IMR-90 (cell line): ENCODE results near the gene TPGS1. TPM values are rescaled to one million over a fixed set of nuclear protein-coding genes. Genes with fewer than 3 reads are reported as not detected.

Experiments
- ATAC-seq: fragments of 200-7000 bp; cut with Tn5 transposase; 2 replicates; pipeline ENCODE4 v1.9.1; 2020; ENCODE audit warnings: low read depth, mild to moderate bottlenecking, moderate library complexity
- BruUV-seq: library from RNA; stranded (reverse); fragments of 400-500 nt; replicated peaks from 2 replicates; lab custom pipeline; 2021; lab: Mats Ljungman, UMichigan
- CTCF ChIA-PET: fragments of 300-600 bp; formaldehyde crosslinking; extraction: SDS; loops from one replicate; lab custom pipeline; 2021; ENCODE audit warnings: antibody characterized with exemption; lab: Yijun Ruan, JAX
- POLR2A ChIA-PET: fragments of 300-600 bp; sonication (Branson Sonifier 250); formaldehyde crosslinking; loops from one replicate; lab custom pipeline; 2022; ENCODE audit warnings: antibody characterized with exemption; ENCODE audit not compliant: unreplicated experiment; lab: Charles Lee
- DNase-seq: peaks from one replicate; pipeline ENCODE4 v3.0.0; 2013
- H2AFZ ChIP-seq: replicated peaks from 2 replicates; pipeline ENCODE3; 2013; ENCODE audit warnings: low read length, mild to moderate bottlenecking; ENCODE audit not compliant: poor library complexity
- H2AK5ac ChIP-seq: 2 replicates; pipeline ENCODE4 v1.6.1; 2013; ENCODE audit warnings: low read depth, low read length, inconsistent platforms
- H2AK9ac ChIP-seq: replicated peaks from 2 replicates; pipeline ENCODE3; 2013; ENCODE audit warnings: mild to moderate bottlenecking, low read depth, low read length, moderate library complexity; ENCODE audit not compliant: poor library complexity
- H2BK120ac ChIP-seq: 2 replicates; pipeline ENCODE4 v1.6.1; 2013; ENCODE audit warnings: low read depth, low read length, inconsistent platforms
- H2BK15ac ChIP-seq: 3 replicates; pipeline ENCODE4 v1.6.1; 2013; ENCODE audit warnings: low read depth, low read length, inconsistent platforms
- H2BK20ac ChIP-seq: 2 replicates; pipeline ENCODE4 v1.6.1; 2013; ENCODE audit warnings: low read depth, mild to moderate bottlenecking, inconsistent platforms, low read length, moderate library complexity
- H2BK5ac ChIP-seq: 2 replicates; pipeline ENCODE4 v1.6.1; 2013; ENCODE audit warnings: mild to moderate bottlenecking, low read depth, low read length, inconsistent platforms; ENCODE audit not compliant: poor library complexity, severe bottlenecking
- H3K14ac ChIP-seq: replicated peaks from 2 replicates; pipeline ENCODE4 v1.6.1; 2013; ENCODE audit warnings: low read depth, low read length, inconsistent platforms
- H3K18ac ChIP-seq: 2 replicates; pipeline ENCODE4 v1.6.1; 2013; ENCODE audit warnings: low read depth, low read length, control low read depth
- H3K23ac ChIP-seq: 2 replicates; pipeline ENCODE4 v1.6.1; 2013; ENCODE audit warnings: low read depth, low read length, inconsistent platforms
- H3K27ac ChIP-seq: 2 replicates; pipeline ENCODE4 v1.5.1; 2013; ENCODE audit warnings: mild to moderate bottlenecking, control low read depth, low read length; ENCODE audit not compliant: insufficient read depth
- H3K27me3 ChIP-seq: 2 replicates; pipeline ENCODE4 v1.6.1; 2013; ENCODE audit warnings: low read length; ENCODE audit not compliant: control insufficient read depth, insufficient read depth
- H3K36me3 ChIP-seq: 2 replicates; pipeline ENCODE4 v1.6.1; 2013; ENCODE audit warnings: low read length, mixed read lengths; ENCODE audit not compliant: control insufficient read depth, insufficient read depth
- H3K4ac ChIP-seq: 2 replicates; pipeline ENCODE4 v1.6.1; 2013; ENCODE audit warnings: low read depth, low read length, inconsistent platforms
- H3K4me1 ChIP-seq: 2 replicates; pipeline ENCODE4 v1.6.1; 2013; ENCODE audit warnings: low read length, mixed read lengths; ENCODE audit not compliant: control insufficient read depth, insufficient read depth
- H3K4me2 ChIP-seq: 2 replicates; pipeline ENCODE4 v1.6.1; 2013; ENCODE audit warnings: low read depth, mild to moderate bottlenecking, control low read depth, low read length, moderate library complexity
- H3K4me3 ChIP-seq: 2 replicates; pipeline ENCODE4 v1.5.1; 2013; ENCODE audit warnings: low read depth, mild to moderate bottlenecking, control low read depth, low read length, moderate library complexity; ENCODE audit not compliant: insufficient read depth
- H3K56ac ChIP-seq: 2 replicates; pipeline ENCODE4 v1.6.1; 2013; ENCODE audit warnings: low read length, inconsistent platforms; ENCODE audit not compliant: insufficient read depth; ENCODE audit errors: extremely low read depth
- H3K79me1 ChIP-seq, 2 experiments: 2 replicates each; pipeline ENCODE4 v1.6.1; 2013; ENCODE audit warnings: low read length in 2 of 2, inconsistent platforms in 1 of 2, low read depth in 1 of 2
- H3K9ac ChIP-seq: 2 replicates; pipeline ENCODE4 v1.6.1; 2013; ENCODE audit warnings: low read depth, low read length, control low read depth
- H3K9me1 ChIP-seq: 2 replicates; pipeline ENCODE4 v1.6.1; 2013; ENCODE audit warnings: low read length, inconsistent platforms; ENCODE audit not compliant: insufficient read depth
- H3K9me3 ChIP-seq: 2 replicates; pipeline ENCODE4 v1.6.1; 2013; ENCODE audit warnings: low read length; ENCODE audit not compliant: control insufficient read depth, insufficient read depth
- H4K20me1 ChIP-seq: 2 replicates; pipeline ENCODE4 v1.6.1; 2013; ENCODE audit warnings: low read length, inconsistent platforms; ENCODE audit not compliant: insufficient read depth
- H4K5ac ChIP-seq: 2 replicates; pipeline ENCODE4 v1.6.1; 2013; ENCODE audit warnings: mild to moderate bottlenecking, low read depth, low read length, control low read depth
- H4K8ac ChIP-seq, 2 experiments: 2 replicates each; pipeline ENCODE4 v1.6.1; 2013; ENCODE audit warnings: low read depth in 2 of 2, low read length in 2 of 2, control low read depth in 1 of 2, inconsistent platforms in 1 of 2
- H4K91ac ChIP-seq: 2 replicates; pipeline ENCODE4 v1.6.1; 2013; ENCODE audit warnings: low read depth, low read length, inconsistent platforms; ENCODE audit not compliant: insufficient read depth
- FOS ChIP-seq: fragments of 150-350 bp; IDR thresholded peaks from 2 replicates; pipeline ENCODE4 v1.6.1; 2016; ENCODE audit warnings: low read depth, low read length
- MXI1 ChIP-seq: IDR thresholded peaks from 2 replicates; pipeline ENCODE4 v1.6.1; 2012; ENCODE audit warnings: low read depth, mild to moderate bottlenecking, low read length, moderate library complexity, borderline replicate concordance
- POLR2A ChIP-seq: IDR thresholded peaks from 2 replicates; pipeline ENCODE4 v1.6.1; 2012; ENCODE audit warnings: mild to moderate bottlenecking, low read depth, low read length
- RAD21 ChIP-seq: IDR thresholded peaks from 2 replicates; pipeline ENCODE4 v1.6.1; 2012; ENCODE audit warnings: low read length, improper control_type of control experiment
- WGBS, 2 experiments: methylation state at CpG; one replicate each; pipeline versions ENCODE4 v1.1.5 to v1.1.7; 2013; ENCODE audit warnings: missing lambda C conversion rate in 2 of 2; ENCODE audit not compliant: insufficient read length in 1 of 2; ENCODE audit errors: extremely low coverage in 2 of 2; 5-methylcytosine and 5-hydroxymethylcytosine counted together
- dilution Hi-C: fragments of 300-500 bp; cut with HindIII; formaldehyde crosslinking; loops from one replicate; pipeline ENCODE4 v1.14.3; 2018; ENCODE audit warnings: low sequenced_read_pairs; ENCODE audit not compliant: unreplicated experiment
- in situ Hi-C: fragments of 300-500 bp; cut with MboI; formaldehyde crosslinking; loops from 3 replicates; pipeline ENCODE4 v1.14.3; 2019; ENCODE audit warnings: low sequenced_read_pairs, inconsistent platforms, mixed read lengths
- intact Hi-C: fragments of 100-400 bp; cut with micrococcal nuclease; formaldehyde crosslinking; loops from 2 replicates; pipeline ENCODE4 v1.10.0; 2022
- polyA plus RNA-seq, 3 experiments: library from polyadenylated mRNA; depleted of rRNA; stranded (reverse); fragments of >200 nt; gene quantifications; 2 replicates each; pipeline ENCODE4 v1.2.3, GENCODE V29; 2012; ENCODE audit warnings: low replicate concordance in 1 of 3
- total RNA-seq: library from RNA; depleted of rRNA; stranded (reverse); fragments of >200 nt; gene quantifications from 2 replicates; pipeline ENCODE4 v1.2.3, GENCODE V29; 2012

TPGS1 gene
- total and polyA plus RNA-seq, 2 of the 4 experiments (the other 2 are of a cell fraction), result 2.7 to 6.3 TPM

DNA sequence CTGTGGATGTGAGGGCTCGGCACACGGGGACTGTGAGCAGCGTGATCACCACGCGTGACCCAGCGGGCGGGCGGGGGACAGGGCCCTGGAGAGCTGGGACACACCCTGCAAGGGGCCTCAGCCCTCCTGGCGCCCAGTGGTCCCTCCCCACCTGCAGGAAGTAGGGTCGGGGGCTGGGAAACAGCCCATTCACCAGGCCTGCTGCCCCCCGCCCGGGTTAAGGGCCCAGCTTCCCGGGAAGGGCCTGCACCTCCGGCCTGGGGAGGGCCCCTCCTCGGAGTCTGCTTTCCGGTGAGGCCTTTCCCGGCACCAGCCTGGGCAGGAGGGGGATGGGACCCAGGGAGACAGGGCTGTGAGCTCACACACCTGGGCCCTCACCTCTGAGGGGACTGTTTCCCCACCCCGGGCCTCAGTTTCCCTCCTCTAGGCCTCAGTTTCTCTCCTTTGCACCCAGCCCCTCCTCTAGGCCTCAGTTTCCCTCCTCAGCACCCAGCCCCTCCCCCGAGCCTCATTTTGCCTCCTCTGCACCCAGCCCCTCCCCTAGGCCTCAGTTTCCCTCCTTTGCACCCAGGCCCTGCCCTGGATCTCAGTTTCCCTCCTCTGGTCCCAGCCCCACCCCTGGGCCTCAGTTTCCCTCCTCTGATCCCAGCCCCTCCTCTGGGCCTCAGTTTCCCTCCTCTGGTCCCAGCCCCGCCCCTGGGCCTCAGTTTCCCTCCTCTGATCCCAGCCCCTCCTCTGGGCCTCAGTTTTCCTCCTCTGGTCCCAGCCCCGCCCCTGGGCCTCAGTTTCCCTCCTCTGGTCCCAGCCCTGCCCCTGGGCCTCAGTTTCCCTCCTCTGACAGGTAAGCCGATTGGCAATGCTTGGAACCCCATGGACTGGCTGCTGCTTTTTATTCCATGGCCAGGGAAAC is 12.9 kb upstream of the TPGS1 start:
- H2BK5ac ChIP-seq, result no peak overlapping the region
- H2AK5ac ChIP-seq, result no peak overlapping the region
- H3K9me1 ChIP-seq, result peaks cover 4% of the 10 kb centered on the region; the same call in 1 of the 2 replicates
- ChIA-PET POLR2A (no interaction called here), CTCF (interaction anchor here (0.9 kb wide), 1 partner anchor 12 kb away, joined by 8 read pairs; no protein-coding TSS in a partner anchor)
- WGBS, 2 experiments, result 50% methylated on average over 7 of the region's 22 CpGs; no CpG with 5 or more reads in 1 of the 2 experiments
- no peak overlapping the region for H3K4ac ChIP-seq
- H2AK9ac ChIP-seq, result no peak overlapping the region
- no peak overlapping the region for H3K27ac ChIP-seq
- no peak overlapping the region for H3K9ac ChIP-seq
- H2BK120ac ChIP-seq, result no peak overlapping the region
- no peaks in the 10 kb centered on the region for H4K20me1 ChIP-seq
- dilution Hi-C loops, result no loop called here
- no peak overlapping the region for H4K91ac ChIP-seq
- peaks cover 26% of the 10 kb centered on the region for H3K27me3 ChIP-seq
- no peak overlapping the region for H3K18ac ChIP-seq
- TF ChIP-seq RAD21 (no peak), POLR2A (no peak), MXI1 (no peak), FOS (no peak)
- intact Hi-C loops, result no loop called here
- H3K4me3 ChIP-seq, result no peak overlapping the region
- no peaks in the 10 kb centered on the region for H3K36me3 ChIP-seq
- in situ Hi-C loops, result no loop called here
- H3K14ac ChIP-seq, result no peak overlapping the region
- H4K8ac ChIP-seq, result no peak overlapping the region
- no peak overlapping the region for H2AFZ ChIP-seq
- no peaks in the 10 kb centered on the region for H3K9me3 ChIP-seq
- DNase-seq (no peak), ATAC-seq (no peak)
- no peak overlapping the region for H4K5ac ChIP-seq
- no peak overlapping the region for H3K4me2 ChIP-seq
- peaks cover 4% of the 10 kb centered on the region; the same call in 1 of the 2 replicates for H3K4me1 ChIP-seq
- peaks cover 0 to 5% of the 10 kb centered on the region in 2 experiments; a peak in 1 of 4 replicates for H3K79me1 ChIP-seq
- H2BK20ac ChIP-seq, result no peak overlapping the region
- H2BK15ac ChIP-seq, result no peak overlapping the region
- BruUV-seq, result no TSS peak
- no peak overlapping the region for H3K56ac ChIP-seq
- H3K23ac ChIP-seq, result no peak overlapping the region
